CD14-positive monocyte (primary cell): ENCODE results near the gene MYO1A. TPM values are rescaled to one million over a fixed set of nuclear protein-coding genes. Genes with fewer than 3 reads are reported as not detected.

Experiments
- DNase-seq, 3 donors: peaks; one replicate each; pipeline ENCODE4 v3.0.0-alpha.2; 2011 to 2022
- H2AFZ ChIP-seq: 2 replicates; pipeline ENCODE4 v1.6.0; 2012; ENCODE audit warnings: mild to moderate bottlenecking, low read depth, low read length, inconsistent platforms; ENCODE audit not compliant: insufficient read depth, poor library complexity, severe bottlenecking
- H3K27ac ChIP-seq, 2 donors: 1 replicate in 1 of 2; 2 replicates in 1 of 2; pipeline ENCODE4 v1.5.1; 2012 to 2013; ENCODE audit warnings: low read length in 2 of 2, control low read depth in 1 of 2, inconsistent platforms in 1 of 2, low read depth in 1 of 2, mild to moderate bottlenecking in 1 of 2
- H3K27me3 ChIP-seq, 2 donors: one replicate each; pipeline versions ENCODE4 v1.6.0 to v1.6.1; 2011 to 2013; ENCODE audit warnings: low read length in 2 of 2; ENCODE audit not compliant: control insufficient read depth in 2 of 2, insufficient read depth in 2 of 2
- H3K36me3 ChIP-seq, 2 donors: replicated peaks in 1 of 2; 1 replicate in 1 of 2; 2 replicates in 1 of 2; pipeline versions ENCODE4 v1.5.1 to v1.6.1; 2012 to 2013; ENCODE audit warnings: low read length in 2 of 2, control low read depth in 1 of 2, inconsistent platforms in 1 of 2, mild to moderate bottlenecking in 1 of 2; ENCODE audit not compliant: insufficient read depth in 2 of 2, control insufficient read depth in 1 of 2
- H3K4me1 ChIP-seq, 2 donors: 1 replicate in 1 of 2; 2 replicates in 1 of 2; pipeline versions ENCODE4 v1.5.1 to v1.6.1; 2012 to 2013; ENCODE audit warnings: low read length in 2 of 2, control low read depth in 1 of 2, inconsistent platforms in 1 of 2, mild to moderate bottlenecking in 1 of 2, moderate library complexity in 1 of 2; ENCODE audit not compliant: insufficient read depth in 2 of 2, control insufficient read depth in 1 of 2
- H3K4me2 ChIP-seq: replicated peaks from 2 replicates; pipeline ENCODE3; 2012; ENCODE audit warnings: low read length, moderate library complexity, mild to moderate bottlenecking; ENCODE audit not compliant: poor library complexity, severe bottlenecking; ENCODE audit errors: extremely low read depth
- H3K4me3 ChIP-seq, 3 experiments: fragments of 200-600 bp in 1 of 3; sonication (generic) in 1 of 3; replicated peaks in 1 of 3; 1 replicate in 2 of 3; 2 replicates in 1 of 3; pipeline ENCODE4 v1.5.1; 2011 to 2013; ENCODE audit warnings: low read length in 3 of 3, mild to moderate bottlenecking in 3 of 3, control low read depth in 2 of 3, low read depth in 2 of 3, inconsistent platforms in 1 of 3, moderate library complexity in 1 of 3
- H3K79me2 ChIP-seq: 2 replicates; pipeline ENCODE4 v1.6.0; 2012; ENCODE audit warnings: mild to moderate bottlenecking, control low read depth, inconsistent platforms, low read length, moderate library complexity; ENCODE audit not compliant: insufficient read depth
- H3K9ac ChIP-seq: 2 replicates; pipeline ENCODE4 v1.6.0; 2017; ENCODE audit warnings: low read length, mild to moderate bottlenecking; ENCODE audit not compliant: insufficient read depth, poor library complexity, severe bottlenecking
- H3K9me3 ChIP-seq, 2 donors: replicated peaks in 1 of 2; 1 replicate in 1 of 2; 2 replicates in 1 of 2; pipeline versions ENCODE4 v1.5.1 to v1.6.1; 2012 to 2013; ENCODE audit warnings: low read length in 2 of 2, control low read depth in 1 of 2; ENCODE audit not compliant: control insufficient read depth in 1 of 2, insufficient read depth in 1 of 2
- H4K20me1 ChIP-seq: 2 replicates; pipeline ENCODE4 v1.6.0; 2012; ENCODE audit warnings: mild to moderate bottlenecking, low read length, control low read depth, moderate library complexity; ENCODE audit not compliant: insufficient read depth
- H3K27ac Mint-ChIP-seq, 7 donors: one replicate each; pipeline ENCODE4 v1.8.0; 2020; ENCODE audit warnings: mild to moderate bottlenecking in 7 of 7, mixed read lengths in 7 of 7, moderate library complexity in 6 of 7, inconsistent platforms in 2 of 7
- H3K27me3 Mint-ChIP-seq, 3 donors: one replicate each; pipeline ENCODE4 v1.8.0; 2021 to 2022; ENCODE audit warnings: low read depth in 3 of 3, mild to moderate bottlenecking in 3 of 3, mixed read lengths in 3 of 3, moderate library complexity in 3 of 3, inconsistent platforms in 1 of 3
- H3K36me3 Mint-ChIP-seq, 2 donors: one replicate each; pipeline ENCODE4 v1.8.0; 2020; ENCODE audit warnings: mixed read lengths in 2 of 2, inconsistent platforms in 1 of 2, mild to moderate bottlenecking in 1 of 2
- H3K4me1 Mint-ChIP-seq: one replicate; pipeline ENCODE4 v1.8.0; 2020; ENCODE audit warnings: mild to moderate bottlenecking, mixed read lengths
- H3K4me3 Mint-ChIP-seq, 2 donors: one replicate each; pipeline ENCODE4 v1.8.0; 2020; ENCODE audit warnings: mild to moderate bottlenecking in 2 of 2, mixed read lengths in 2 of 2, moderate library complexity in 1 of 2
- H3K9me3 Mint-ChIP-seq, 7 donors: one replicate each; pipeline ENCODE4 v1.8.0; 2020 to 2022; ENCODE audit warnings: mixed read lengths in 7 of 7, mild to moderate bottlenecking in 6 of 7, moderate library complexity in 6 of 7, inconsistent platforms in 2 of 7
- WGBS: methylation state at CpG from one replicate; pipeline ENCODE4 v1.1.5; 2013; ENCODE audit warnings: missing lambda C conversion rate; ENCODE audit not compliant: insufficient coverage; 5-methylcytosine and 5-hydroxymethylcytosine counted together
- intact Hi-C, 2 donors: fragments of 100-400 bp; cut with micrococcal nuclease; formaldehyde crosslinking; loops; one replicate each; pipeline versions ENCODE4 v1.15.0 to v1.15.1; 2023
- polyA plus RNA-seq, 3 donors: library from polyadenylated mRNA; depleted of rRNA in 1 of 3; unstranded in 2 of 3; stranded (reverse) in 1 of 3; fragments of 300-500 nt in 2 of 3; fragments of >200 nt in 1 of 3; fragmentation: Illumina TruSeq in 2 of 3; gene quantifications; 1 replicate in 2 of 3; 2 replicates in 1 of 3; pipeline ENCODE4 v1.2.3, GENCODE V29; 2012 to 2021
- TF ChIP-seq, protein P1 (sequence below): fragments of 200-600 bp; IDR thresholded peaks from one replicate; pipeline ENCODE4 v1.8.0; 2022; ENCODE audit warnings: antibody characterized with exemption, mild to moderate bottlenecking

Gene MYO1A
- polyA plus RNA-seq, 3 donors = 0.22 to 1.7 (median 1.3) TPM

DNA sequence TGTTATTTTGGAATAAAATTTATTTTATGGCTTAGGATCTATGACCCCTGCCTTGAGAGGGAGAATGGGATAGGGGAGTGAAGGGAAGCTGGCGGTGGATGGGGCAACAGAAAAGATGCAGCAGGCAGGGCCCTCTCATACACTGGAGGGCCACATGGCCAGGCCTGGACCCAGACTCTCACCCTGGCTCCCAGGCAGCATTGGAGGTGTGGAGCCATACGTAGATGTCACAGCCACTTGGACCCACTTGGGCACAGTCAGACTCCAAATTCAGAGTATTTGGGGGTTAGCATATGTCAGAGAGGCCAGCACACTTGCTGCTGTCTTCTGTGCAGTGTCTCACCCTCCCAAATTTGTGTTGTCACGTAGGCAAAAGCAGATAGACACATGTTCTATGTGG, 45.5 kb upstream of the MYO1A start:
- H3K4me2 ChIP-seq = no peak overlapping the region
- no peak for DNase-seq
- H3K4me3 ChIP-seq = no peak overlapping the region
- H2AFZ ChIP-seq = no peak overlapping the region
- no peaks in the 10 kb centered on the region for H3K27me3 ChIP-seq
- H3K4me1 ChIP-seq = peaks cover 21 to 30% of the 10 kb centered on the region in 2 donors
- Mint-ChIP-seq H3K4me3 (no peak overlapping the region), H3K9me3 (no peaks in the 10 kb centered on the region), H3K4me1 (peaks cover 41% of the 10 kb centered on the region), H3K36me3 (peaks cover 73 to 75% of the 10 kb centered on the region in 2 donors), H3K27ac (peak overlapping the region in 3 of 7 donors; percentile 54 to 78 (median 75)), H3K27me3 (peaks cover 0 to 10% (median 0%) of the 10 kb centered on the region in 3 donors)
- H3K9ac ChIP-seq = no peak overlapping the region
- 80% methylated on average over 1 of the region's 3 CpGs for WGBS
- H3K79me2 ChIP-seq = peaks cover 7% of the 10 kb centered on the region
- no peaks in the 10 kb centered on the region for H3K9me3 ChIP-seq
- no peak overlapping the region for H3K27ac ChIP-seq
- peaks cover 62 to 67% of the 10 kb centered on the region in 2 donors for H3K36me3 ChIP-seq
- intact Hi-C loops = no loop called here
- H4K20me1 ChIP-seq = peaks cover 99% of the 10 kb centered on the region
- TF ChIP-seq, protein P1, sequence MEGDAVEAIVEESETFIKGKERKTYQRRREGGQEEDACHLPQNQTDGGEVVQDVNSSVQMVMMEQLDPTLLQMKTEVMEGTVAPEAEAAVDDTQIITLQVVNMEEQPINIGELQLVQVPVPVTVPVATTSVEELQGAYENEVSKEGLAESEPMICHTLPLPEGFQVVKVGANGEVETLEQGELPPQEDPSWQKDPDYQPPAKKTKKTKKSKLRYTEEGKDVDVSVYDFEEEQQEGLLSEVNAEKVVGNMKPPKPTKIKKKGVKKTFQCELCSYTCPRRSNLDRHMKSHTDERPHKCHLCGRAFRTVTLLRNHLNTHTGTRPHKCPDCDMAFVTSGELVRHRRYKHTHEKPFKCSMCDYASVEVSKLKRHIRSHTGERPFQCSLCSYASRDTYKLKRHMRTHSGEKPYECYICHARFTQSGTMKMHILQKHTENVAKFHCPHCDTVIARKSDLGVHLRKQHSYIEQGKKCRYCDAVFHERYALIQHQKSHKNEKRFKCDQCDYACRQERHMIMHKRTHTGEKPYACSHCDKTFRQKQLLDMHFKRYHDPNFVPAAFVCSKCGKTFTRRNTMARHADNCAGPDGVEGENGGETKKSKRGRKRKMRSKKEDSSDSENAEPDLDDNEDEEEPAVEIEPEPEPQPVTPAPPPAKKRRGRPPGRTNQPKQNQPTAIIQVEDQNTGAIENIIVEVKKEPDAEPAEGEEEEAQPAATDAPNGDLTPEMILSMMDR = no peak

DNA sequence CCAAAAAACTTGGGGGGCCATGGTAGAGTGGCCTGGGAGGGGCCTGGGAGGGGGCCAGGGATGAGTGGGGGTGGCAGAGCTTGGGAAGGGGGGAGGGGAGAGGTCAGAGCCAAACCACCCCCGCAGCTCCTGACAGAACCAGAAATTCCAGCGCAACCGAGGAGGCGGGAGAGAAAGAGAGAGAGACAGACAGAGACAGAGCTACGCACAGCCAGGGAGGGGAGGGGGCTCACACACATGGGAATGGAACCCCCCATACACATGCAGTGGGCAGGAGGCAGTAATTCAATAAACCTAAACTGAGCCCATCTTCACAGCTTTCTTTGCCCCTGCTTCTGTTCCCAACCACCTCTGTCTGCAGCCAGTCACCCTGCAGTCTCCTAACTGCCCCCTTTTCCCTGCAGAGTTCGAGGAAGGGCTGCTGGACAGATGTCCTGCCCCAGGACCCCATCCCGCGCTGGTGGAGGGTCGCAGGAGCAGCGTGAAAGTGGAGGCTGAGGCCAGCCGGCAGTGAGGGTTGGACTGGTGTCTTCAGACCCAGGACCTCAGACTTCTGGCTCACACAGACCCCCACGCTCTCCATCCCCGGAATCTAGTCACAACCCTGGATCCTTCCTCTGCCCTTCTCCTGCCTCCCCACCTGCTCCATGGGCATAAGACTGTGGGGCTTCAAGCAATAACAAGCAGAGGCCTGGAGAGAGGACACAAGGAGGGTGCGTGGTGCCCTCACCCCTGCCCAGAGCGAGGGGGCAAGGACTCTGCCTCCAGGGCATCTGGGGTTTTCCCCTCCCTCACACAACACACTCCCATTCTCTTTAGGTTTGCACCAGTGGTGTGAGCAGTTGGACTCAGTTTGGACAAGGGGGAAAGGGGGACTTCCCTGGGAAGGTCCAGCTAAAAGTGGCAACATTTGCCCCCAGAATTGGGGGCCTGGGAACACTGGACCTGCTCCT, 44.6 kb upstream of the MYO1A start:
- Histone ChIP-seq H3K4me1 (peaks cover 31 to 39% of the 10 kb centered on the region in 2 donors), H3K36me3 (peaks cover 52 to 57% of the 10 kb centered on the region in 2 donors), H3K79me2 (peaks cover 6% of the 10 kb centered on the region), H2AFZ (no peak overlapping the region), H3K9me3 (no peaks in the 10 kb centered on the region), H3K4me2 (peak overlapping the region; percentile 29), H3K27ac (peak overlapping the region; percentile 13 to 48), H4K20me1 (peaks cover 91% of the 10 kb centered on the region), H3K4me3 (no peak overlapping the region), H3K9ac (no peak overlapping the region), H3K27me3 (no peaks in the 10 kb centered on the region)
- Mint-ChIP-seq H3K27ac (peak overlapping the region in 5 of 7 donors; percentile 9 to 68 (median 50)), H3K36me3 (peaks cover 63 to 66% of the 10 kb centered on the region in 2 donors), H3K4me3 (peak overlapping the region in 1 of 2 donors; percentile 16), H3K4me1 (peaks cover 45% of the 10 kb centered on the region), H3K27me3 (peaks cover 0 to 12% (median 5%) of the 10 kb centered on the region in 3 donors), H3K9me3 (no peaks in the 10 kb centered on the region)
- DNase-seq = no peak
- intact Hi-C loops = no loop called here
- 96% methylated on average over 8 of the region's 15 CpGs for WGBS
- TF ChIP-seq, protein P1 = no peak
